Mesothelial cell of epicardium (in vitro differentiated cells): Measurements from ENCODE around the gene UTP11. TPM values are rescaled to one million over a fixed set of nuclear protein-coding genes. Genes with fewer than 3 reads are reported as not detected.

ENCODE experiments used
- DNase-seq, 2 experiments: peaks; one replicate each; pipeline ENCODE4 v3.0.0; 2021; ENCODE audit warnings: low spot score in 2 of 2; ENCODE audit not compliant: unreplicated experiment in 2 of 2
- H3K27ac Mint-ChIP-seq: 2 replicates; pipeline ENCODE4 v1.8.0; 2021; ENCODE audit warnings: mixed read lengths
- H3K27me3 Mint-ChIP-seq: 2 replicates; pipeline ENCODE4 v1.8.0; 2021; ENCODE audit warnings: low read depth, mixed read lengths
- H3K36me3 Mint-ChIP-seq: 2 replicates; pipeline ENCODE4 v1.8.0; 2021; ENCODE audit warnings: mixed read lengths
- H3K4me1 Mint-ChIP-seq: 2 replicates; pipeline ENCODE4 v1.8.0; 2021; ENCODE audit warnings: mixed read lengths
- H3K4me3 Mint-ChIP-seq: 2 replicates; pipeline ENCODE4 v1.8.0; 2021; ENCODE audit warnings: mild to moderate bottlenecking, moderate library complexity, mixed read lengths
- H3K9me3 Mint-ChIP-seq: 2 replicates; pipeline ENCODE4 v1.8.0; 2021; ENCODE audit warnings: mixed read lengths
- total RNA-seq: library from RNA; stranded (reverse); gene quantifications from 3 replicates; pipeline ENCODE4 v1.2.1, GENCODE V29; 2021
- TF ChIP-seq, protein P1 (sequence below): fragments of 200-600 bp; sonication (generic); IDR thresholded peaks from one replicate; pipeline ENCODE4 v1.5.0; 2021; ENCODE audit warnings: antibody characterized with exemption; ENCODE audit not compliant: unreplicated experiment

Gene UTP11
- total RNA-seq, 1 donor from 2014 or later = 32.3 TPM

DNA sequence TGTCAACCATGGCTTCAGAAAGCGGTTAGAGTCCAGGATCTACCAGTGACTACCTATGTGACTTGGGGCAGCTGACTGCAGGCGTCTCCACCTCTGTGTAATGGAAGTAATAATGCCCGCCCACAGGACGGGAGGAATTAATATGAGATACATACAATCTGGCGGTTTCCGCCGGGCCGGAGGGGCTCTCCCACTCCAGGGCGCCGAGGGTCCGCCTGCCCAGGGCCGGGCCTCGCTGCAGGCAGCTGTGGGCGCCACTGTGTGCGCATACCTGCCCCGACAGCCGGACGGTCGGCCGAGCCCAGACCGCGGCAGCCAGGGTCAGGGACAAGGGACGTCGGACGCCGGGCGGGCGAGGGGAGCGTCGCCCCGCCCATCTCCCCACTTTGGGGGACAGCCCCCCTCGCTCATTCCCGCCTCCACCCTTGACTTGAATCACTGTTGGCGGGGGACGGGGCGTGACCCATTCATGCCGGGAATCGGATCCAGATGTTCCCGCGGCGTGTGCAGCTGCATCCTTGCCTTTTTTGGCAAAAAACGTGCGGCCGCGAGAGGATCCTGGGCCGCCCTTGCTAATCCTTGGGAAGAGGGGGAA lies 16.7 kb upstream of the UTP11 start:
- H3K9me3 Mint-ChIP-seq = no peaks in the 10 kb centered on the region
- H3K27ac Mint-ChIP-seq = peak overlapping the region; percentile 91
- TF ChIP-seq, protein P1, sequence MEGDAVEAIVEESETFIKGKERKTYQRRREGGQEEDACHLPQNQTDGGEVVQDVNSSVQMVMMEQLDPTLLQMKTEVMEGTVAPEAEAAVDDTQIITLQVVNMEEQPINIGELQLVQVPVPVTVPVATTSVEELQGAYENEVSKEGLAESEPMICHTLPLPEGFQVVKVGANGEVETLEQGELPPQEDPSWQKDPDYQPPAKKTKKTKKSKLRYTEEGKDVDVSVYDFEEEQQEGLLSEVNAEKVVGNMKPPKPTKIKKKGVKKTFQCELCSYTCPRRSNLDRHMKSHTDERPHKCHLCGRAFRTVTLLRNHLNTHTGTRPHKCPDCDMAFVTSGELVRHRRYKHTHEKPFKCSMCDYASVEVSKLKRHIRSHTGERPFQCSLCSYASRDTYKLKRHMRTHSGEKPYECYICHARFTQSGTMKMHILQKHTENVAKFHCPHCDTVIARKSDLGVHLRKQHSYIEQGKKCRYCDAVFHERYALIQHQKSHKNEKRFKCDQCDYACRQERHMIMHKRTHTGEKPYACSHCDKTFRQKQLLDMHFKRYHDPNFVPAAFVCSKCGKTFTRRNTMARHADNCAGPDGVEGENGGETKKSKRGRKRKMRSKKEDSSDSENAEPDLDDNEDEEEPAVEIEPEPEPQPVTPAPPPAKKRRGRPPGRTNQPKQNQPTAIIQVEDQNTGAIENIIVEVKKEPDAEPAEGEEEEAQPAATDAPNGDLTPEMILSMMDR = no peak
- peak overlapping the region; percentile 68 for H3K4me3 Mint-ChIP-seq
- H3K36me3 Mint-ChIP-seq = peaks cover 5% of the 10 kb centered on the region
- H3K27me3 Mint-ChIP-seq = no peaks in the 10 kb centered on the region
- H3K4me1 Mint-ChIP-seq = peaks cover 31% of the 10 kb centered on the region
- peak in 1 of 2 experiments; percentile 69 for DNase-seq

DNA sequence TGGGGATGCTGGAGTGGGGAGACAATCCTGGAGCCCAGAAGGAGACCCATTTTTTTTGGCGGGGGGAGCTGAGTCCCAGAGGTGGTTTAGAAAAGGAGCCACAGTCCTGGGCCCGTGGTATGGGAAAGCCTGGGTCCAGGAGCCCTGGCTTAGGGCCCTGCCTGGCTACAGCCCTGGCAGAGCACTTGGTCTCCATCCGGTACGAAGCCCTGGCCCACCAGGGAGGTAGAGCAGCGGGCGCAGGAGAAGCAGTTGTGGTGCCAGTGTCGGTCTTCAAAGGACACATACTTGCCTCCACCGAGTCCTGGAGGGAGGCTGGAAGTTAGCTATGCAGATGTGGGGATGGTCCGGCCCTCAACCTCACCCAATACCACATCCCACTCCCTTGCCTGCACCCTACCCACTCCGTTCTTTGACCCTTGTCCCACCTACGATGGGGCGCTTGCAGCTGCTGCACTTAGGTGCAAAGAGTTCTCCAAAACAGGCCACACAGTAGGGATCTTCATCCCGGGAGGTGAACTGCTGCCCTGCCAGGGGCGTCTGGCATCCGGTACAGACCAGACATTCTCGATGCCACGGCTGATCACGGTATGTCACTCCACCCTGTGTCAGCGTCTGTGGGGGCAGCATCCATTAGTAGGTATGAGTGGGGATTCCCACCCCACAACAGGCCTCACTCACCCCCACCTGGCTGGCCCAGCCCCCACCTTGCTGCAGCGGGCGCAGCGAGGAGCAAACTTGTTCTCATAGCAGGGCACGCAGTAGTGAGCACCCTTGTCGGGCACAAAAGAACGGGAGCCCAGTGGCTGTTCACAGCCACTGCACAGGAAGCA lies 15.1 kb upstream of the UTP11 start:
- TF ChIP-seq, protein P1 = no peak
- H3K27ac Mint-ChIP-seq = peak overlapping the region; percentile 88
- no peak overlapping the region for H3K4me3 Mint-ChIP-seq
- no peaks in the 10 kb centered on the region for H3K9me3 Mint-ChIP-seq
- peaks cover 5% of the 10 kb centered on the region for H3K36me3 Mint-ChIP-seq
- DNase-seq = no peak
- peaks cover 41% of the 10 kb centered on the region for H3K4me1 Mint-ChIP-seq
- H3K27me3 Mint-ChIP-seq = no peaks in the 10 kb centered on the region

DNA sequence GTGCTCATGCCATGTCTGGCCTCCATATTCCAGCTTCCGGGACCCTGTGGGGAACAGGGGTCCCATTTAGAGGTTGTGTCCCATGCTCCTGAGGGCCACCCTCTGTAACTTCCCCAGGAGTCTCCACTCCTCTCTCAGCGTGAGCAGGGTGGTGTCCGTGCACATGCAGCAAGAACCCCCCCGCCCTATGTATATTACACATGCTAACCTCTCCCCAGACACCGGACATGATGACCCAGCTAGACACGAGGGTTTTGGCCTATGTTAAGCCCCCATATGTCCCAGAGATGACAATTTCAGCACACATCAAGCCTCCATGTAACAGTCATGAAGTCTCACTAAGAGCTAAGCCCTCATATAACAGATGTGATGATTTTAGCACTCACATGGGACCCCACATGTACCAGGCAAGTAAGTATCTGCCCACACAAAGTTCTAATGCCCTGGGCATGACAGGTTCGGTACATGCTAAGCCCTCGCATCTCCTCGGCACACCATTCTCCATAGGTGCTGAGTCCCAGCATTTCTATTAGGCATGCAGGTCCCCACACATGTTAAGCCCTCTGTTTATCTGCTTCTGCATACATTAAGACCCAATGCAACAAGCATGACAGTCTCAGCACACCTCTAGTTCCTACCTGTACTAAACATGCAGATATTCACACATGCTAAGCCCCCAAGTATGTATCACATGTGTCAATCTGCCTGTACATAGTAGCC lies 14.3 kb upstream of the UTP11 start:
- Mint-ChIP-seq H3K27me3 (no peaks in the 10 kb centered on the region), H3K9me3 (no peaks in the 10 kb centered on the region), H3K27ac (peak overlapping the region; percentile 100), H3K4me1 (peaks cover 43% of the 10 kb centered on the region), H3K4me3 (no peak overlapping the region), H3K36me3 (peaks cover 5% of the 10 kb centered on the region)
- TF ChIP-seq, protein P1 = no peak
- DNase-seq = no peak

DNA sequence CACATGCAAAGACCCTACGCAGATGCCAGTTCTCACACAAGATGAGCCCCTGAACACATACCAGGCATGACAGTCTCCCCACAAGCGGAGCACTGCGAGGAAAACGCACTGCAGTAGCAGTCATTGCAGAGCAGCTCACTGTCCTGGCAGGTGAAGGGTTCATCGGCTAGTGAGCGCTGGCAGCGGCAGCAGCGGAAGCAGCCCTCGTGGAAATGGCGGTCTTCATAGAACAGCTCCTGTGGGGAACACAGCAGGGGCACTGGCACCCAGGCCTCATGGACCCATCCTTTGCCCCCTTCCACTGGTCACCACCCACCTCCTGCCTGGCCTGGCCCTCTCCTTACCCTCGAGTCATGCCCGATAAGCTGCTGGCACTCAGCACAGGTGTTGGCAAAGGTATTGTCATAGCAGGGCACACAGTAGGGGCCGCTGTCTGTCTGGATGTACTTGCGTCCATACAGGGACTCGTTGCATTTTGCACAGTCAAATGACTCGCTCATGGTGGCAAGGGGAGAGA lies 13.6 kb upstream of the UTP11 start:
- TF ChIP-seq, protein P1 = no peak
- Mint-ChIP-seq H3K4me1 (peaks cover 50% of the 10 kb centered on the region), H3K36me3 (peaks cover 5% of the 10 kb centered on the region), H3K4me3 (peak overlapping the region; percentile 59), H3K27ac (peak overlapping the region; percentile 100), H3K9me3 (no peaks in the 10 kb centered on the region), H3K27me3 (no peaks in the 10 kb centered on the region)
- DNase-seq = no peak

DNA sequence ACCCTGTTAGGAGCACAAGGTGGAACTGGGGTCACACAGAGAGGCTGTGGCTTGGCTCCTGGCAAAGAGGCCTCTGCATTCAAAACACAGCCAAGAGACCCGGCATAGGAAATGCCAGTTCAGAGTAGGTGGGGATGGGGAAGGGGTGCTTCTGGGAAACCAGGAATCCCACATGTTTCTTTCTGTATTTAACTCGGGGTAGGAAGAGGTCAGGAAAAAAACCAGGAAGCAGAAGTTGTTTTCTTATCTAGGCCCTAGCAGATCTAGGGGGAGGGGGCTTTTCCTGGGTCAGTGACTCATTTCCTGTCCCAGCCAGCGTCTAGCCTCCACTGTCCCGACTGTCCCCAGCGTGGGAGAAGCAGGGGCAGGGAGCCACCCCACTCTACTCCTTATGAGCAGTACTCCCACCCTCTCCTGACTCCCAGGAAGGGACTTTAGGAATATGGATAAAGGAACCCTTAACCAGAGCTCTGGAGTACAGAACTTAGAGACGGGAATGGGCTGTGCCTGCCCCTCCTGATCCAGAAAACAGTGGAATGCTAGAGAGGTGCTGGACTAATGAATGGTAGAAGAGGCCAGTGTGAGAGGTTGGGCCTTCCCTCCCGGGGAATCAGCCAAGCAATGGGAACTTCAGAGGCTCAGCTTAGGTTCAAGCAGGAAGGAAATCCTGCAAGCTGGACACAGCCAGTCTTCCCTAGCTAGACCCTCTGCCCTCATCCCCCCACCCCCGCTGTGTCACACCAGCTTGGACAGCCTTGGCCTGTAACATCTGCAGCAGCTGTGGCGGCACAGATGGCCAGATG lies 12.9 kb upstream of the UTP11 start:
- DNase-seq = no peak
- peak overlapping the region; percentile 59 for H3K4me3 Mint-ChIP-seq
- TF ChIP-seq, protein P1 = no peak
- H3K9me3 Mint-ChIP-seq = no peaks in the 10 kb centered on the region
- no peaks in the 10 kb centered on the region for H3K27me3 Mint-ChIP-seq
- H3K4me1 Mint-ChIP-seq = peaks cover 56% of the 10 kb centered on the region
- H3K27ac Mint-ChIP-seq = peak overlapping the region; percentile 100
- H3K36me3 Mint-ChIP-seq = peaks cover 2% of the 10 kb centered on the region
